Measurements from ENCODE around the gene CLIP4.

CLIP4 gene

GRCh38 chr2:29139152-29139551 lies 23.9 kb downstream of the CLIP4 start:
- no peak for DNase-seq

- no peak for DNase-seq
Observed at GRCh38 chr2:29139731-29140130, 24.5 kb downstream of the CLIP4 start.

DNA sequence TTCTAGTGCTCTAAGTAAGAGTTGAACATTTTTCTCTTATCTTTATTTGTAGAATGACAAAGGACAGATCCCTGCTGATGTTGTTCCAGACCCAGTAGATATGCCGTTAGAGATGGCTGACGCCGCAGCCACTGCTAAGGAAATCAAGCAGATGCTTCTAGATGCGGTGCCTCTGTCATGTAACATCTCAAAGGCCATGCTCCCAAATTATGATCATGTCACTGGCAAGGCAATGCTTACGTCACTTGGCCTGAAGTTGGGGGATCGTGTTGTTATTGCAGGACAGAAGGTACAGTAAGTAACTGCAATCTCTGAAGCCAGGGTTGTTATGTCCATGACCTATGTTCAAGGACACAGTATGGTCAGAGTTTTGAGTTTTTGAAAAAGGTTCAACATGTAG lies 28.4 kb downstream of the CLIP4 start:
- DNase-seq, result no peak

GRCh38 chr2:29146197-29146596 lies 31.0 kb downstream of the CLIP4 start:
- no peak for DNase-seq

DNA sequence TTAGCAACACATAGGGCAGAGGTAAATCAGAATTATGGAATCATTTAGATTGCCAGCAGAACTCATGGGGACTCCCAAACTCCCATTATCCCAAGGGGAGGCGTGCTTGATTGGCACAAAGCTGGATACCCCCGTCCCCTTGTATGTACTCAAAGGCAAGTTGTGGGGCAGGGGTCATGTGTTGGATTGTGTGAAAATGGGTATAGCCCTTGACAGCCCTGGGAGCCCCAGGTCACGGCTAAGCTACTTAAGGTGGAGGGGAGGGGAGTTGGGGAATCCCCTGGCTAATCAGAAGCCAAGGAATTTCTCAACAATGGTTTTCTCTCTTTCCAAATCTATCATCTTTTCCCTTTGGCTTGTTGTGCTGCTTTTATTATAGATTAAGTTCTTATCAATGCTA lies 32.7 kb downstream of the CLIP4 start:
- no peak for DNase-seq

DNA sequence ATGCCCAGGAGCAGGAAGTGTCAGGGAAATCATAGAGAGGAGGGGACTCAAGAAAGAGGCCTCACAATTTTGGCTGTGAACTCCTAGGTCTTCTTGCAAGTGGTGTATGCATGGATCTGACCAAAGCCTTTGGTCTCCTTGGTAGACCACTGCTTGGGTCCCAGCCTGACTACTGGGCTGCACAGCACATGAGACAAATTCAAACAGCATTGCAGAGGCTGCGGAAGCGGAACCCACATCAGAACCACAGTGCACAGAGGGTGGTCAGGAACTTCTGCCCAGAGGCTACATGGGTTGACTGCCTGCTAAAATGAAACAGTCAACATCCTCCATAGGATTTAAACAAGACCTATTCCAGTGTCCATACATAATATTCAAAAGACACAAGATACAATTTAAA lies 39.4 kb downstream of the CLIP4 start:
- DNase-seq, result no peak

GRCh38 chr2:29155578-29155977 lies 40.4 kb downstream of the CLIP4 start:
- no peak for DNase-seq

DNA sequence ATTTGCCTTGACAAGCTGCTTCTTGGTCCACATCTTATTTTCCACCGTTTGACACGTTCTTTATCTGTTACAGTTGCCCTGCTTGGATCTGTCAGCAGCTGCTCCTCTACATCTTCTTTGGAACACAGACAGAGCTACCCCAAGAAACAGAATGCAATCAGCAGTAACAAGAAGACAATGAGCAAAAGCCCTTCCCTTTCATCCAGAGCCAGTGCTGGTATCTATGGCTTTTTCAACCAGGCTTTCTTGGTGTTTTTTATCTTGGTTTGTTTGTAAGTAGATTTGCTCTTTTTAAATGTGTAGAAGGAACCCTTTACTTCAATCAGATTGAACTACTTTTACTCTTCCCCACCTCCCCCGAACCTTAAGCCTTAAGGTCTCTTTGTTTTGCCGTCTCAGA lies 41.9 kb downstream of the CLIP4 start:
- DNase-seq, result no peak

- no peak for DNase-seq
Observed at GRCh38 chr2:29159125-29159524, 43.9 kb downstream of the CLIP4 start.

DNA sequence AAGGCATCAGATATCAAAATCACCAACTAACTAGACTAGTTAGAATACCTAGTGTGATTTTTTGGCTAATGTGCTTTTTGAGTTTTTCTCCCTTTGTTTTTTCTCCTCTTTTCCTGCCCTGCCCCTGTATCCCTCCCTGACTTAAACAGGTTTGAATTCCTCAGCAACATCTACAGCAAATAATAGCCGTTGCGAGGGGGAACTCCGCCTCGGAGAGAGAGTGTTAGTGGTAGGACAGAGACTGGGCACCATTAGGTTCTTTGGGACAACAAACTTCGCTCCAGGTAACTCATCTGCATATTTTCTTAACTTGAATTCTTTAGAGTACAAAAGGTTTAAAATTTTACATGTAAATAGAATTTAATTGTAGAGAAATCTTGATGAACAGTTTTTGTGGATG lies 45.0 kb downstream of the CLIP4 start:
- no peak for DNase-seq

- no peak for DNase-seq
Observed at GRCh38 chr2:29162204-29162928, 47.2 kb downstream of the CLIP4 start.

DNA sequence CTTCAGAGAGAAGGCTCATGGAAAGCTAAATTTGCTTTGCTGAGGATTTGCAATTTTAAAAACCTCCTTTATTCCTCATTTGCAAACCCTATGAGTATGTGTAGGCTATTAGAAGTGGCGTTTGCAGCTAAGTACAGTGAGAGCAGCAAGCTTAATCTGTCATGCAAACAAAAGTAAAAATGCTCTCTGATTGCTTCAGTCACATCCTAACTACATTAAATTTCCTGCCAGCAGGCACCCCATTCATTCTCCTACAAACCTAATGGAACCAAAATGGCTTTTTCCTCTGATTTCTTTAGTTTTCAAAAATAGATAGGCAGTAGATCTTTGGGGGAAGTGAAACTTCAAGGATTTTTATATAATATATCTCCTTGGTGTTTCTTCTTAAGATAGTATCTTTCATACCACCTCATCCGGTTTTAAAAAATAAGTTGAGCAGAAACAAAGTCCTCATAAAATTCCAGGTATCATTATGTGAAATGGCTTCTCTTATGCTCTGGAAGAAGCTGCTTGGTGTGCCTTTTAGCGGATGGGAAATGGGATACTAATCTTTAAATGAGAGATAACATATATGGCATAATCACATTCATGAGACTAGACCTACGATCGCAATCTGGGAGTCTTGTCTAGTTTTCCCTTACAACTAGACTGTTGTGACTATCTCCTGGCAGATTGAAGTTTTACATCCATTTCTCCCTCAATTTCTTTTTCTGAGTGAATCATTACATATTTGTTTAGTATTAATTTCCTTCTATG lies 49.1 kb downstream of the CLIP4 start:
- DNase-seq, result no peak

DNA sequence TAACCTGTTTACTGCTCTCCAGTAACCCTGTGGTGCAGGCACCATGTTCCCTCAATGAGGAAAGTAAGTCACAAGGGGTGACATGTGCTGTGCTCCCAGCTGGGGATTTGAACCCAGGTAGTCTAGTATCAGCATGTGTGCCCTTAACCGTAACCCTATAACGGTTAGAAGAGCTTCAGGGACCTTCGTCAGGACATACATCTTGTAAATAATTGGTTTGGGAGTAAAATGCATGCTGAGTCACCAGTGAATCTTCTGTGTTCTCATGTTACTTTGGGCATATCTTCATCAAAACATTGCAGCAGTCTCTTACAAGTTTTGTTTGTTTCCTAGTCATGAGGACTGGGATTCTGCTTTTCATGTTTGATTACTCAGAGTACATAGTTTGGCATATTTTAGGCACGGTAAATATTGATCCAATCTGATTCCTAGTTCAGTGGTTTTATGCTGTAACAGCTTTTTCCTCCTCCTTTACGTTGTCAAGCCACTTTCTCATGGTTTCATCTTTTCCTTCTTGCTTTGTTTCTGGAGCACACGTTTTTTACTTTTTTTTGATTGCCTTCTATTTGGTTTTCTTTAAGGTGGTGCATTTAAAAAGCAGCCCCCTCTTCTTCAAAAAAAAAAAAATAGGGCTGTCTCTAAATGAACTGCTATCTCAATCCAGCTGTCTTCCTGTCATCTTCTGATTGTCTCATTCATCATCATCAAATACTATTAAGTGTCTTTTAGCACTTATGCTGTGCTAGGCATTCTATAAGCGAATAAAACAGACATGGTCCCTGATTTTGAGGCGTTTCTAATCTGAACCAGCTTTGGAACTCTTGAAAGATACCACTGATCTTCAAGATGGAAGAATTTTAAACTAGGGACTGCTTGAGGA lies 50.4 kb downstream of the CLIP4 start:
- no peak for DNase-seq

GRCh38 chr2:29166242-29167039 lies 51.2 kb downstream of the CLIP4 start:
- DNase-seq, result no peak

DNA sequence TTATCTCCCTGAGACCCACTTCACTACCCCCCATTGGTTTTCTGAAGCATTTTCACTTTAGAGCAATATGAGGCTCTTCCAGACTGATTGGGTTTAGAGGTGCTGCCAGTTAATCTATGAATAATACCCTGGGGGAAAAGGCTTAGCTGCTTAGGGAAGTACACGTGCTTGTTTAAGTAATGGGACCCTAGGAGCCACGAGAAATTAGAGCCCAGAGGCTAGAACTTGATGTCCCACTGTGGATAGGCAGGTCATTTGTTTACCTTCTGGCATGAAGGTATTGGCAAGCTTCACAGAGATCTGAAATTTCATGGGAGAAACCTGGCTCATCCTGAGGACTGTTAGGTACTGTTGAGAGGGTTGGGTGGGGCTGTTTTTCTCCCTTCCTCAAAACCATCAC lies 59.7 kb downstream of the CLIP4 start:
- no peak for DNase-seq

GRCh38 chr2:29175338-29175737 lies 60.1 kb downstream of the CLIP4 start:
- no peak for DNase-seq

- no peak for DNase-seq
Observed at GRCh38 chr2:29182334-29182733, 67.1 kb downstream of the CLIP4 start.

DNA sequence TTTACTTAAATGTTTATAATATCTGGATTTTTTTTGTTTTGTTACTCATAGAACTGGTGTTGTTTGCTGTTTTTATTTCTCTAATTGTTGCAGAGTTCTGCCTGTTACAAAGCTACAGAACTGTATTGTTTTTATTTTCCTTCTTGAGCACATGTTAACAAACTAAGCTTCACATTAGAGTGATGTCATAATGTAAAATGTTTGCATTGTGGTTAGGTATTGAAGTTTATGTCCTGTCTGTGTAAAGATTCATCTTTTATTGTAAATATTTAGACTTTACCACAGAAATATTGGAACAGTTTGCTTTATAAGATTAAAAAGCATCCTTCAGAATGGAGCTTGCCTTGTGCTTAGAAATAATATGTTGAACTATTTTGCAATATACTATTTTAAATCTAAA lies 67.7 kb downstream of the CLIP4 start:
- no peak for DNase-seq

GRCh38 chr2:29184531-29184930 lies 69.3 kb downstream of the CLIP4 start:
- no peak for DNase-seq

DNA sequence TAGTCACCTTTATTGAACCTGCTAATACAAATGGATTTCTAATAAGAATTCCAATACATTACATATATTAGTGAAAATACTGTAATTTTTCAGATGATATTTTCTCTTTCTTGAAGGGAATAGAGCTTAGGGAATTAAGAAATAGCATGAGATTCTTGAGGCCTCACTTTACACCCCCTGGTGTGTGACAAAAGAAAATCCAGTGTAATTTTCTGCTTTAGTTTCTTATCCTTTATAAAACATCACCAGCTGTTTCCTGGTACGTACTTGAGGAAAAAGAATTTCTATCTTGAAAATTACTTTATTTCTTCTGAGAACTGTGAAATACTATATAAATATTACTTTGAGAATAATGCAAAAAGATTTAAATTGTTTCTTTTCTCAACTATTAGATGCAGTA lies 71.6 kb downstream of the CLIP4 start:
- no peak for DNase-seq

DNA sequence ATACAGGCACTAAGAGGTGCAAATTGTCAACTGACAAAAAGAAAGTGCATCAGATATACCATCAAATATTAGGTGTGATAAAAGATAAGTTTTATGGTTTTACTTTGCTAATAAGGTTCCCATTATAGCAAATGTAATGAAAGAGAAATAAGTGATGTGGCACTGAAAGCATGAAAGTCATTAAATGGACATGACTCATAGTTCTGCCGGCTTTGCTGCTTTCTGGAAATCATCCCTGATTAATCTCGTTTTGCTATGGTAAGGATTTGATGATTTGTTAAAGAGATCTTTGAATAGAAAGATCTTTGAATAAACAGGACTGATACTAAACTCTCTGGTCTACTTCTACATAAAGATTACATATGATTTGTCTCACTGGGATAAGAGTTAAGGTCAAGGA lies 72.7 kb downstream of the CLIP4 start:
- no peak for DNase-seq

DNA sequence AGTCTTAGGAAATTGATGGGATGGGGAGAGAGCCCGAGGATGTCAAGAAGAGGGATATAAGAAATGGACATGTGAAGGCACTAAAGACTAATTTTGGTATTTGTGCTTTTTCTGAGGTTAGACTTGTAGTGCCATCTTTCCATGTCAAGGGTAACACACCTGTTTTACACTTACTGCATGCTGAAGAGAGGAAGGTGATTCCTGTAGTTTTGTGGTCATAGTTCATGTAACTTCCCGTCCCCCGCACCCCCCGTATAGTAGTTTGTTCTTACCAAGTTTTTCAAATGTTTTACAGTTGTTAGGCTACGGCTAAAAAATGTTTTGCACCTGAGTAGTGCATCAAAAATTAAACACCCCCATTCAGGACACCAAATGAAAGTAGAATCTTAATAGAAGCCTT lies 73.8 kb downstream of the CLIP4 start:
- no peak for DNase-seq

GRCh38 chr2:29191817-29192216 lies 76.6 kb downstream of the CLIP4 start:
- DNase-seq, result no peak
